OCI-LY3 (cell line): ENCODE measurements around the gene RTP5.

Experiments
- EZH2phosphoT487 ChIP-seq: fragments of 200-600 bp; shearing (Covaris generic); IDR thresholded peaks from 2 replicates; pipeline ENCODE4 v1.6.1; 2018; ENCODE audit warnings: antibody characterized with exemption, mixed run types, low read depth
- TF ChIP-seq, protein P1 (sequence below): fragments of 200-600, 300-600 bp; sonication (generic); IDR thresholded peaks from 2 replicates; pipeline ENCODE4 v1.5.1; 2014; ENCODE audit warnings: antibody characterized with exemption, low read length, low read depth

- TF ChIP-seq, protein P1, sequence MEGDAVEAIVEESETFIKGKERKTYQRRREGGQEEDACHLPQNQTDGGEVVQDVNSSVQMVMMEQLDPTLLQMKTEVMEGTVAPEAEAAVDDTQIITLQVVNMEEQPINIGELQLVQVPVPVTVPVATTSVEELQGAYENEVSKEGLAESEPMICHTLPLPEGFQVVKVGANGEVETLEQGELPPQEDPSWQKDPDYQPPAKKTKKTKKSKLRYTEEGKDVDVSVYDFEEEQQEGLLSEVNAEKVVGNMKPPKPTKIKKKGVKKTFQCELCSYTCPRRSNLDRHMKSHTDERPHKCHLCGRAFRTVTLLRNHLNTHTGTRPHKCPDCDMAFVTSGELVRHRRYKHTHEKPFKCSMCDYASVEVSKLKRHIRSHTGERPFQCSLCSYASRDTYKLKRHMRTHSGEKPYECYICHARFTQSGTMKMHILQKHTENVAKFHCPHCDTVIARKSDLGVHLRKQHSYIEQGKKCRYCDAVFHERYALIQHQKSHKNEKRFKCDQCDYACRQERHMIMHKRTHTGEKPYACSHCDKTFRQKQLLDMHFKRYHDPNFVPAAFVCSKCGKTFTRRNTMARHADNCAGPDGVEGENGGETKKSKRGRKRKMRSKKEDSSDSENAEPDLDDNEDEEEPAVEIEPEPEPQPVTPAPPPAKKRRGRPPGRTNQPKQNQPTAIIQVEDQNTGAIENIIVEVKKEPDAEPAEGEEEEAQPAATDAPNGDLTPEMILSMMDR: no peak
- no peak for TF ChIP-seq EZH2phosphoT487
Observed at GRCh38 chr2:241886840-241887447, 17.4 kb downstream of the RTP5 start.
